HG02981 (cell line): ENCODE data around the gene NKAIN4.

Experiments used
- ATAC-seq: cut with Tn5 transposase; IDR thresholded peaks from one replicate; pipeline ENCODE4 v1.9.1; 2021; ENCODE audit warnings: mild to moderate bottlenecking, moderate library complexity; ENCODE audit not compliant: unreplicated experiment

The NKAIN4 gene

GRCh38 chr20:63288581-63289251 is 34.5 kb upstream of the NKAIN4 start:
- no peak for ATAC-seq

- ATAC-seq, result no peak
Measured at GRCh38 chr20:63287697-63288580, 33.7 kb upstream of the NKAIN4 start.

- no peak for ATAC-seq
Measured at GRCh38 chr20:63286781-63287696, 32.8 kb upstream of the NKAIN4 start.

GRCh38 chr20:63285636-63286615 is 31.7 kb upstream of the NKAIN4 start:
- ATAC-seq, result no peak

GRCh38 chr20:63284981-63285524 is 30.8 kb upstream of the NKAIN4 start:
- ATAC-seq, result no peak

- no peak for ATAC-seq
Measured at GRCh38 chr20:63284544-63284949, 30.3 kb upstream of the NKAIN4 start.

- no peak for ATAC-seq
Measured at GRCh38 chr20:63284083-63284440, 29.8 kb upstream of the NKAIN4 start.

- ATAC-seq, result no peak
Measured at GRCh38 chr20:63283397-63284082, 29.3 kb upstream of the NKAIN4 start.

- no peak for ATAC-seq
Measured at GRCh38 chr20:63282946-63283345, 28.7 kb upstream of the NKAIN4 start.

- ATAC-seq, result no peak
Measured at GRCh38 chr20:63281742-63282665, 27.7 kb upstream of the NKAIN4 start.

GRCh38 chr20:63280929-63281545 is 26.8 kb upstream of the NKAIN4 start:
- no peak for ATAC-seq

- no peak for ATAC-seq
Measured at GRCh38 chr20:63280371-63280770, 26.1 kb upstream of the NKAIN4 start.

GRCh38 chr20:63279931-63280330 is 25.7 kb upstream of the NKAIN4 start:
- ATAC-seq, result no peak

- ATAC-seq, result no peak
Measured at GRCh38 chr20:63278661-63279060, 24.4 kb upstream of the NKAIN4 start.

GRCh38 chr20:63277466-63278272 is 23.4 kb upstream of the NKAIN4 start:
- no peak for ATAC-seq

- no peak for ATAC-seq
Measured at GRCh38 chr20:63276956-63277355, 22.7 kb upstream of the NKAIN4 start.

GRCh38 chr20:63275825-63276224 is 21.6 kb upstream of the NKAIN4 start:
- ATAC-seq, result no peak
